NCI-H2196 treated with DMSO at 0.1 percent for 48 hours (cell line): ENCODE data around the gene ABTB2.
"Not testable (repeated sequence)": the region's sequence is repeated elsewhere in the genome, so short reads cannot be mapped to it uniquely, and the experiment has no call there.

Experiments
- DNase-seq: peaks from one replicate; lab custom pipeline; 2025; ENCODE audit not compliant: unreplicated experiment; lab: John Stamatoyannopoulos, UW

Gene ABTB2

GRCh38 chr11:34266090-34266912 lies 91.5 kb downstream of the ABTB2 start:
- no peak for DNase-seq

GRCh38 chr11:34264303-34265110 lies 93.3 kb downstream of the ABTB2 start:
- no peak for DNase-seq

GRCh38 chr11:34263441-34264091 lies 94.2 kb downstream of the ABTB2 start:
- DNase-seq, result peak; percentile 85

GRCh38 chr11:34262531-34263081 lies 95.2 kb downstream of the ABTB2 start:
- DNase-seq, result peak; percentile 21

GRCh38 chr11:34261820-34262219 lies 96.0 kb downstream of the ABTB2 start:
- no peak for DNase-seq

- DNase-seq, result no peak
These were observed 96.7 kb downstream of the ABTB2 start for GRCh38 chr11:34261095-34261494.

- no peak for DNase-seq
These were observed 97.7 kb downstream of the ABTB2 start for GRCh38 chr11:34260072-34260575.

GRCh38 chr11:34259087-34259486 lies 98.7 kb downstream of the ABTB2 start:
- DNase-seq, result no peak

GRCh38 chr11:34256626-34257025 lies 101.2 kb downstream of the ABTB2 start:
- no peak for DNase-seq

- no peak for DNase-seq
These were observed 101.7 kb downstream of the ABTB2 start for GRCh38 chr11:34256150-34256549.

GRCh38 chr11:34255101-34255500 lies 102.7 kb downstream of the ABTB2 start:
- DNase-seq, result no peak

GRCh38 chr11:34254011-34254410 lies 103.8 kb downstream of the ABTB2 start:
- DNase-seq, result no peak

- no peak for DNase-seq
These were observed 105.2 kb downstream of the ABTB2 start for GRCh38 chr11:34252651-34253050.

GRCh38 chr11:34252015-34252414 lies 105.8 kb downstream of the ABTB2 start:
- no peak for DNase-seq

- no peak for DNase-seq
These were observed 106.2 kb downstream of the ABTB2 start for GRCh38 chr11:34251589-34251980.

- DNase-seq, result no peak
These were observed 106.8 kb downstream of the ABTB2 start for GRCh38 chr11:34250732-34251588.

GRCh38 chr11:34250211-34250610 lies 107.6 kb downstream of the ABTB2 start:
- DNase-seq, result no peak

GRCh38 chr11:34249439-34249838 lies 108.4 kb downstream of the ABTB2 start:
- DNase-seq, result no peak

- DNase-seq, result not testable (repeated sequence)
These were observed 111.3 kb downstream of the ABTB2 start for GRCh38 chr11:34246511-34246910.

- DNase-seq, result no peak
These were observed 112.8 kb downstream of the ABTB2 start for GRCh38 chr11:34245041-34245440.
